HEK293 (cell line): ENCODE measurements around the gene RPS18.

Source experiments
- KLF7 ChIP-seq: fragments of 450-650 bp; formaldehyde crosslinking; IDR thresholded peaks from 2 replicates; pipeline ENCODE4 v1.5.1; 2016; ENCODE audit warnings: missing biosample characterization, missing genetic modification characterization, borderline replicate concordance
- ZNF169 ChIP-seq: fragments of 450-650 bp; formaldehyde crosslinking; IDR thresholded peaks from 2 replicates; pipeline ENCODE4 v1.5.1; 2016; ENCODE audit warnings: missing biosample characterization, missing genetic modification characterization
- ZNF274 ChIP-seq, 2 experiments: fragments of 200-500 bp in 1 of 2; fragments of 450-650 bp in 1 of 2; sonication (Bioruptor generic) in 1 of 2; formaldehyde crosslinking in 1 of 2; IDR thresholded peaks; 2 replicates each; pipeline versions ENCODE4 v1.5.1 to v1.6.1; 2014 to 2016; ENCODE audit warnings: borderline replicate concordance in 1 of 2, inconsistent platforms in 1 of 2, low read length in 1 of 2, missing biosample characterization in 1 of 2, missing genetic modification characterization in 1 of 2
- ZNF311 ChIP-seq: fragments of 450-650 bp; formaldehyde crosslinking; IDR thresholded peaks from 2 replicates; pipeline ENCODE4 v1.5.1; 2017; ENCODE audit warnings: missing biosample characterization, missing genetic modification characterization, borderline replicate concordance
- ZNF350 ChIP-seq: fragments of 450-650 bp; formaldehyde crosslinking; IDR thresholded peaks from 2 replicates; pipeline ENCODE4 v1.5.0; 2017; ENCODE audit warnings: missing biosample characterization, mild to moderate bottlenecking, missing genetic modification characterization
- ZNF416 ChIP-seq: fragments of 450-650 bp; formaldehyde crosslinking; IDR thresholded peaks from 2 replicates; pipeline ENCODE4 v1.5.1; 2016; ENCODE audit warnings: missing biosample characterization, missing genetic modification characterization
- ZNF621 ChIP-seq: fragments of 450-650 bp; formaldehyde crosslinking; IDR thresholded peaks from 2 replicates; pipeline ENCODE4 v1.5.1; 2017; ENCODE audit warnings: missing biosample characterization, missing genetic modification characterization
- ZNF792 ChIP-seq: fragments of 450-650 bp; formaldehyde crosslinking; IDR thresholded peaks from 2 replicates; pipeline ENCODE4 v1.5.1; 2016; ENCODE audit warnings: missing biosample characterization, missing genetic modification characterization
- TF ChIP-seq, protein P1 (sequence below): fragments of 450-650 bp; formaldehyde crosslinking; IDR thresholded peaks from 2 replicates; pipeline ENCODE4 v1.5.1; 2016; ENCODE audit warnings: missing biosample characterization, missing genetic modification characterization
- TF ChIP-seq, protein P2 (sequence below): fragments of 450-650 bp; formaldehyde crosslinking; IDR thresholded peaks from 2 replicates; pipeline ENCODE4 v1.5.1; 2016; ENCODE audit warnings: missing biosample characterization, missing genetic modification characterization
- TF ChIP-seq, protein P3 (sequence below): fragments of 450-650 bp; formaldehyde crosslinking; IDR thresholded peaks from 2 replicates; pipeline ENCODE4 v1.5.1; 2016; ENCODE audit warnings: missing biosample characterization, missing genetic modification characterization

DNA sequence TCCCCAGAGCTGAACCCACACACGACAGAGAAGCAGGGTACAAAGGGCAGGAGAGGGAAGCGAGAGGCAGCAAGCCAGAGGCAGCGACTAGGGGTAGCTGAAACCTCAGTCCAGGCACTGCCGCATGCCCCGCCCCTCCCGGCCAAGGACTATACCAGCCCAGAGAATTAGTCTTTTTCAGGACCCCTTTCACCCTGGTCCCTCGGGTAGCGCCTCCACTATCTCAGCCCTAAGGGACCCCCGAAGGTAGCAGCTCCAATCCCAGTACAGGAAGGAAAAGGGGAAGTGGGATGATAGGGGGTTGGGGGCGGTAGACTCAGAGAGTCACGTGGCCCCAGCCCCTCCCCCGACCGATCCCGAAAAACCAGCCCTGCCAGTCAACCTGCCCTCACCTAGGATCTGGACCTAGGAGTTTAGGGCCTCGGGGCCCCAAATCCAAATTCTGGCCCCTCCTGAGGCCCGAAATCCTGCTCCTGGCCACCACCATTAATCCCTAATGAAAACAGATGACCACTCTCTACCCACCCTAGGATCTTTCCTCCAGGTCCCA lies 25.6 kb downstream of the RPS18 start:
- TF ChIP-seq ZNF169 (tag by site-specific recombination) = no peak
- no peak for TF ChIP-seq ZNF311 (tag by site-specific recombination)
- TF ChIP-seq, protein P1, sequence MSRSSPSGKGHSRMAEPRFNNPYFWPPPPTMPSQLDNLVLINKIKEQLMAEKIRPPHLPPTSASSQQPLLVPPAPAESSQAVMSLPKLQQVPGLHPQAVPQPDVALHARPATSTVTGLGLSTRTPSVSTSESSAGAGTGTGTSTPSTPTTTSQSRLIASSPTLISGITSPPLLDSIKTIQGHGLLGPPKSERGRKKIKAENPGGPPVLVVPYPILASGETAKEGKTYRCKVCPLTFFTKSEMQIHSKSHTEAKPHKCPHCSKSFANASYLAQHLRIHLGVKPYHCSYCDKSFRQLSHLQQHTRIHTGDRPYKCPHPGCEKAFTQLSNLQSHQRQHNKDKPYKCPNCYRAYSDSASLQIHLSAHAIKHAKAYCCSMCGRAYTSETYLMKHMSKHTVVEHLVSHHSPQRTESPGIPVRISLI (tag by site-specific recombination) = no peak
- TF ChIP-seq ZNF792 (tag by site-specific recombination) = no peak
- no peak for TF ChIP-seq ZNF274 (IDR thresholded peaks at IDR 0.05; ENCODE audit: low read length)
- TF ChIP-seq ZNF274 (tag by site-specific recombination; IDR thresholded peaks at IDR 0.05; ENCODE audit: borderline replicate concordance) = no peak
- no peak for TF ChIP-seq KLF7 (tag by site-specific recombination)
- TF ChIP-seq, protein P2, sequence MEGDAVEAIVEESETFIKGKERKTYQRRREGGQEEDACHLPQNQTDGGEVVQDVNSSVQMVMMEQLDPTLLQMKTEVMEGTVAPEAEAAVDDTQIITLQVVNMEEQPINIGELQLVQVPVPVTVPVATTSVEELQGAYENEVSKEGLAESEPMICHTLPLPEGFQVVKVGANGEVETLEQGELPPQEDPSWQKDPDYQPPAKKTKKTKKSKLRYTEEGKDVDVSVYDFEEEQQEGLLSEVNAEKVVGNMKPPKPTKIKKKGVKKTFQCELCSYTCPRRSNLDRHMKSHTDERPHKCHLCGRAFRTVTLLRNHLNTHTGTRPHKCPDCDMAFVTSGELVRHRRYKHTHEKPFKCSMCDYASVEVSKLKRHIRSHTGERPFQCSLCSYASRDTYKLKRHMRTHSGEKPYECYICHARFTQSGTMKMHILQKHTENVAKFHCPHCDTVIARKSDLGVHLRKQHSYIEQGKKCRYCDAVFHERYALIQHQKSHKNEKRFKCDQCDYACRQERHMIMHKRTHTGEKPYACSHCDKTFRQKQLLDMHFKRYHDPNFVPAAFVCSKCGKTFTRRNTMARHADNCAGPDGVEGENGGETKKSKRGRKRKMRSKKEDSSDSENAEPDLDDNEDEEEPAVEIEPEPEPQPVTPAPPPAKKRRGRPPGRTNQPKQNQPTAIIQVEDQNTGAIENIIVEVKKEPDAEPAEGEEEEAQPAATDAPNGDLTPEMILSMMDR (tag by site-specific recombination) = no peak
- TF ChIP-seq, protein P3, sequence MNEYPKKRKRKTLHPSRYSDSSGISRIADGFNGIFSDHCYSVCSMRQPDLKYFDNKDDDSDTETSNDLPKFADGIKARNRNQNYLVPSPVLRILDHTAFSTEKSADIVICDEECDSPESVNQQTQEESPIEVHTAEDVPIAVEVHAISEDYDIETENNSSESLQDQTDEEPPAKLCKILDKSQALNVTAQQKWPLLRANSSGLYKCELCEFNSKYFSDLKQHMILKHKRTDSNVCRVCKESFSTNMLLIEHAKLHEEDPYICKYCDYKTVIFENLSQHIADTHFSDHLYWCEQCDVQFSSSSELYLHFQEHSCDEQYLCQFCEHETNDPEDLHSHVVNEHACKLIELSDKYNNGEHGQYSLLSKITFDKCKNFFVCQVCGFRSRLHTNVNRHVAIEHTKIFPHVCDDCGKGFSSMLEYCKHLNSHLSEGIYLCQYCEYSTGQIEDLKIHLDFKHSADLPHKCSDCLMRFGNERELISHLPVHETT (tag by site-specific recombination) = no peak
- TF ChIP-seq ZNF350 (tag by site-specific recombination) = no peak
- TF ChIP-seq ZNF416 (tag by site-specific recombination) = no peak
- TF ChIP-seq ZNF621 (tag by site-specific recombination) = no peak
